Caco-2 (cell line): ENCODE data around the gene SCUBE1. TPM values are rescaled to one million over a fixed set of nuclear protein-coding genes. Genes with fewer than 3 reads are reported as not detected.

Experiments
- BruUV-seq: library from RNA; stranded (reverse); fragments of 400-500 nt; replicated peaks from 2 replicates; lab custom pipeline; 2021; lab: Mats Ljungman, UMichigan
- CTCF ChIA-PET: fragments of 300-600 bp; sonication (Branson Sonifier 250); formaldehyde crosslinking; loops from one replicate; lab custom pipeline; 2022; ENCODE audit warnings: antibody characterized with exemption; lab: Charles Lee
- POLR2A ChIA-PET: fragments of 300-600 bp; sonication (Branson Sonifier 250); formaldehyde crosslinking; loops from one replicate; lab custom pipeline; 2022; ENCODE audit warnings: antibody characterized with exemption; lab: Charles Lee
- DNase-seq, 2 experiments: peaks; one replicate each; pipeline versions ENCODE4 v3.0.0 to v3.0.0-alpha.2; 2020 to 2022
- H3K27me3 ChIP-seq: replicated peaks from 2 replicates; pipeline ENCODE4 v1.6.0; 2011; ENCODE audit warnings: low read length; ENCODE audit not compliant: control insufficient read depth, insufficient read depth
- H3K36me3 ChIP-seq: 2 replicates; pipeline ENCODE4 v1.5.1; 2011; ENCODE audit warnings: low read length; ENCODE audit not compliant: control insufficient read depth, insufficient read depth
- H3K4me1 ChIP-seq: fragments of 250-450 bp; sonication (Bioruptor Pico); 2 replicates; pipeline ENCODE4 v1.5.1; 2020; ENCODE audit warnings: mild to moderate bottlenecking
- H3K4me3 ChIP-seq: 2 replicates; pipeline ENCODE4 v1.5.1; 2011; ENCODE audit warnings: low read depth, mild to moderate bottlenecking, control low read depth, low read length
- H3K9me3 ChIP-seq: fragments of 250-450 bp; sonication (Bioruptor Pico); 2 replicates; pipeline ENCODE4 v1.5.1; 2020; ENCODE audit warnings: mild to moderate bottlenecking, moderate library complexity
- H3K27ac Mint-ChIP-seq: one replicate; pipeline ENCODE4 v1.8.0; 2022; ENCODE audit warnings: mixed read lengths; ENCODE audit not compliant: unreplicated experiment
- H3K27me3 Mint-ChIP-seq: one replicate; pipeline ENCODE4 v1.8.0; 2022; ENCODE audit warnings: mixed read lengths; ENCODE audit not compliant: insufficient read depth, unreplicated experiment
- H3K36me3 Mint-ChIP-seq: one replicate; pipeline ENCODE4 v1.8.0; 2022; ENCODE audit warnings: mild to moderate bottlenecking, mixed read lengths; ENCODE audit not compliant: insufficient read depth, unreplicated experiment
- H3K4me1 Mint-ChIP-seq: one replicate; pipeline ENCODE4 v1.8.0; 2022; ENCODE audit warnings: low read depth, mixed read lengths; ENCODE audit not compliant: unreplicated experiment
- H3K4me3 Mint-ChIP-seq: one replicate; pipeline ENCODE4 v1.8.0; 2022; ENCODE audit warnings: mild to moderate bottlenecking, moderate library complexity, mixed read lengths; ENCODE audit not compliant: unreplicated experiment
- H3K9me3 Mint-ChIP-seq: one replicate; pipeline ENCODE4 v1.8.0; 2022; ENCODE audit warnings: mixed read lengths; ENCODE audit not compliant: unreplicated experiment
- CTCF ChIP-seq, 2 experiments: fragments of 200-600 bp in 1 of 2; IDR thresholded peaks; 1 replicate in 1 of 2; 2 replicates in 1 of 2; pipeline versions ENCODE4 v1.5.1 to v1.8.0; 2011 to 2022; ENCODE audit warnings: antibody characterized with exemption in 1 of 2, control low read depth in 1 of 2, inconsistent platforms in 1 of 2, low read depth in 1 of 2, low read length in 1 of 2, mild to moderate bottlenecking in 1 of 2, moderate library complexity in 1 of 2; ENCODE audit not compliant: insufficient read depth in 1 of 2, severe bottlenecking in 1 of 2, unreplicated experiment in 1 of 2
- intact Hi-C: fragments of 100-400 bp; cut with micrococcal nuclease; formaldehyde crosslinking; loops from one replicate; pipeline ENCODE4 v1.10.0; 2022; ENCODE audit not compliant: unreplicated experiment
- total RNA-seq: library from RNA; stranded (reverse); gene quantifications from 2 replicates; pipeline ENCODE4 v1.2.3, GENCODE V29; 2022

Gene SCUBE1
- total RNA-seq, 1 experiment from 2014 or later, result not detected

DNA sequence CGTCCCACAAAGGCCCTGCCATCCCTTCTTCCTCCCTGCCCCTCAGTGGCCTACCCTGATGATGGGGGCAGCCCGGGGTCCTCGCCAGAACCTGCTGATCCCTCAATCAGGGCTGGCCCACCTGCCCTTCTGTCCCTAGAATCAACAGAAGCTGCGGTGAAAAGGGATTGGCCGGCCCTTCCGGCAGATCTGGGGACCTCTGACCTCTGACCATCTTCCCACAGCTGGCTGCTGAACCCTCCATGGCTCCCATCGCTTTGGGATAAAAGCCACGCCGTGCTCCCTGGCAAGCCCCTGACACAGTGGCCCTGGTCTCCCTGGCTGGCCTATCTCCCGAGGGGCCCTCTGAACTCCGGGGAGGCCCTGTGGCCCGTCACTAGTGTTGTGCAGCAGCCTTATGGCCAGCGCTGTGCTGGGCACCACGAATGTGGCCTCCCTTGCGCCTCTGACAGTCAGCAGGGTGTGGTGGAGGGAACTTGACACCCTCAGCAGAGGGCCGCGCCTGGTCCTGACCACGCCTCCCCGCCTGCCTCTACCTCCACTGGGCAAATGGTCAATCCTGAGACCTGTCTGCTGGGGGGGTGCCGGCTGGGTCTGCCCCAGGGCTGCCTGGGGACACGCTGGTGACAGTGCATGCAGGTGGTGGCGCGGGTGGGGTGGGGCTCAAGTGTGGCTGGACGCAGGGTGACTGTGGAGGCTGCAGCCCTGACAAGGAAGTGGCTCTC, 98.2 kb downstream of the SCUBE1 start:
- CTCF ChIA-PET, result no interaction called here
- H3K27me3 Mint-ChIP-seq, result no peaks in the 10 kb centered on the region
- H3K4me1 ChIP-seq, result no peaks in the 10 kb centered on the region

DNA sequence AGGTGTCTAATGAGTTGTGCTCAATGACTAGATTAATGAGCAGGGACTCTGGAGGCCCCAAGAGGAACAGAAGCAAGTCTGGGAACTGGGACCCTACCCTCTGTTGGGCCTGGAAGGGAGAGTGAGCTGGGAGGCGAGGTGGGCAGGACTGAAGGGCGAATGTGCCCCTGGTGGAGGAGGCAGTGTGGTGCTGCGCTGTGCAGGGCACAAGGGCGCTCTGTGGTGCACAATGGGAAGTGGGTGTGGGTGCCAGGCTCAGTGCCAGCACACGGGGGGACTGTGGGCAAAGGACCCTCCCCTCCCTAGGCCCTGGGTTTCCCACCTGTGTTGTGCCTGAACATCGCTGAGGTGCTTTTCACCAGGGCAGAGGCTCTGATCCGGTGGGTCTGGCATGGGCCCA, 98.8 kb downstream of the SCUBE1 start:
- Histone ChIP-seq H3K9me3 (no peaks in the 10 kb centered on the region), H3K27me3 (no peaks in the 10 kb centered on the region), H3K36me3 (no peaks in the 10 kb centered on the region), H3K4me3 (no peak overlapping the region), H3K4me1 (no peaks in the 10 kb centered on the region)
- Mint-ChIP-seq H3K27me3 (no peaks in the 10 kb centered on the region), H3K4me1 (no peaks in the 10 kb centered on the region), H3K36me3 (no peaks in the 10 kb centered on the region), H3K4me3 (no peak overlapping the region), H3K9me3 (no peaks in the 10 kb centered on the region), H3K27ac (no peak overlapping the region)
- ChIA-PET CTCF (no interaction called here), POLR2A (no interaction called here)
- intact Hi-C loops, result no loop called here
- BruUV-seq, result no TSS peak
- TF ChIP-seq CTCF (IDR thresholded peaks at IDR 0.05; ENCODE audit: insufficient read depth in 1 of 2, low read depth in 1 of 2, low read length in 1 of 2, severe bottlenecking in 1 of 2, unreplicated experiment in 1 of 2), result no peak
- DNase-seq, result no peak

More for the DNA sequence above, 98.2 kb downstream of the SCUBE1 start:
- POLR2A ChIA-PET, result no interaction called here
- Mint-ChIP-seq H3K4me1 (no peaks in the 10 kb centered on the region), H3K36me3 (no peaks in the 10 kb centered on the region), H3K27ac (no peak overlapping the region), H3K9me3 (no peaks in the 10 kb centered on the region), H3K4me3 (no peak overlapping the region)
- no peaks in the 10 kb centered on the region for H3K36me3 ChIP-seq
- H3K4me3 ChIP-seq, result no peak overlapping the region
- TF ChIP-seq CTCF (IDR thresholded peaks at IDR 0.05; ENCODE audit: insufficient read depth in 1 of 2, low read depth in 1 of 2, low read length in 1 of 2, severe bottlenecking in 1 of 2, unreplicated experiment in 1 of 2), result no peak
- no TSS peak for BruUV-seq
- no peak for DNase-seq
- H3K27me3 ChIP-seq, result no peaks in the 10 kb centered on the region
- H3K9me3 ChIP-seq, result no peaks in the 10 kb centered on the region
- intact Hi-C loops, result no loop called here

- ChIA-PET CTCF (no interaction called here), POLR2A (no interaction called here)
- no peak for TF ChIP-seq CTCF (IDR thresholded peaks at IDR 0.05; ENCODE audit: insufficient read depth in 1 of 2, low read depth in 1 of 2, low read length in 1 of 2, severe bottlenecking in 1 of 2, unreplicated experiment in 1 of 2)
- intact Hi-C loops, result no loop called here
- no peak overlapping the region for H3K4me3 ChIP-seq
- no peaks in the 10 kb centered on the region for H3K36me3 ChIP-seq
- H3K9me3 ChIP-seq, result no peaks in the 10 kb centered on the region
- BruUV-seq, result no TSS peak
- H3K4me3 Mint-ChIP-seq, result no peak overlapping the region
- no peaks in the 10 kb centered on the region for H3K9me3 Mint-ChIP-seq
- no peaks in the 10 kb centered on the region for H3K4me1 ChIP-seq
- H3K27me3 ChIP-seq, result no peaks in the 10 kb centered on the region
- DNase-seq, result no peak
- no peaks in the 10 kb centered on the region for H3K27me3 Mint-ChIP-seq
- no peaks in the 10 kb centered on the region for H3K4me1 Mint-ChIP-seq
- no peak overlapping the region for H3K27ac Mint-ChIP-seq
- H3K36me3 Mint-ChIP-seq, result no peaks in the 10 kb centered on the region
Observed at GRCh38 chr22:43243324-43243723, 99.8 kb downstream of the SCUBE1 start.
